Subcutaneous adipose tissue (tissue), 4 donors: ENCODE results near the gene FIGLA. TPM values are rescaled to one million over a fixed set of nuclear protein-coding genes. Genes with fewer than 3 reads are reported as not detected.

ENCODE experiments used
- CTCF ChIP-seq: fragments of 450-650 bp; IDR thresholded peaks from one replicate; pipeline ENCODE4 v1.5.1; 2016; ENCODE audit warnings: low read depth, mild to moderate bottlenecking, control low read depth, antibody characterized with exemption, moderate library complexity
- total RNA-seq, 4 donors: library from RNA; depleted of rRNA; stranded (reverse); fragments of >200 nt; gene quantifications; one replicate each; pipeline ENCODE4 v1.1.0, GENCODE V29; 2016

FIGLA gene
- total RNA-seq, 4 donors from 2014 or later, result not detected

- no peak for TF ChIP-seq CTCF
Observed at GRCh38 chr2:70779911-70780545, 10.4 kb downstream of the FIGLA start.

- TF ChIP-seq CTCF, result no peak
Observed at GRCh38 chr2:70779491-70779890, 11.0 kb downstream of the FIGLA start.

- no peak for TF ChIP-seq CTCF
Observed at GRCh38 chr2:70778676-70779075, 11.8 kb downstream of the FIGLA start.

GRCh38 chr2:70777450-70777849 lies 13.0 kb downstream of the FIGLA start:
- no peak for TF ChIP-seq CTCF

GRCh38 chr2:70776266-70776665 lies 14.2 kb downstream of the FIGLA start:
- TF ChIP-seq CTCF, result no peak

GRCh38 chr2:70775141-70775540 lies 15.3 kb downstream of the FIGLA start:
- TF ChIP-seq CTCF, result no peak

GRCh38 chr2:70772486-70773155 lies 17.8 kb downstream of the FIGLA start:
- TF ChIP-seq CTCF, result no peak
